K562 (cell line): Measurements from ENCODE around the gene LAMA4. TPM values are rescaled to one million over a fixed set of nuclear protein-coding genes. Genes with fewer than 3 reads are reported as not detected.

Experiments used
- ATAC-seq: fragments of 200-7000 bp; cut with Tn5 transposase; 3 replicates; pipeline ENCODE4 v1.9.1; 2020; ENCODE audit warnings: moderate library complexity
- BruUV-seq: library from RNA; stranded (reverse); fragments of 400-500 nt; replicated peaks from 2 replicates; lab custom pipeline; 2021; lab: Mats Ljungman, UMichigan
- CTCF ChIA-PET: fragments of 300-600 bp; formaldehyde crosslinking; extraction: SDS; loops from one replicate; lab custom pipeline; 2021; ENCODE audit warnings: low intra/inter-chr PET ratio; lab: Yijun Ruan, JAX
- POLR2A ChIA-PET: fragments of 300-600, 350-650 bp; sonication (Branson Sonifier 250); formaldehyde crosslinking; extraction: SDS; loops from one replicate; lab custom pipeline; 2021; ENCODE audit warnings: antibody characterized with exemption, inconsistent platforms; lab: Yijun Ruan, JAX
- DNase-seq, 4 experiments: peaks; one replicate each; pipeline versions ENCODE4 v3.0.0 to v3.0.0-alpha.2; 2011 to 2018; ENCODE audit warnings: low spot score in 3 of 4, mixed read lengths in 3 of 4; ENCODE audit errors: extremely low read depth in 1 of 4
- FAIRE-seq: peaks from 2 replicates; lab custom pipeline; 2011; peaks lifted over from hg19 to GRCh38; lab: Jason Lieb, UNC
- H2AFZ ChIP-seq: 2 replicates; pipeline ENCODE4 v1.6.0; 2011; ENCODE audit warnings: low read depth, low read length, control low read depth, inconsistent platforms
- H3K27ac ChIP-seq: fragments of 200-600 bp; 3 replicates; pipeline ENCODE4 v1.8.0; 2011; ENCODE audit warnings: low read depth, mild to moderate bottlenecking, control low read depth, inconsistent platforms, low read length, moderate library complexity, mixed read lengths; ENCODE audit errors: extremely low read depth
- H3K27me3 ChIP-seq, 2 experiments: fragments of 300-600 bp in 1 of 2; 2 replicates in 1 of 2; 3 replicates in 1 of 2; pipeline versions ENCODE4 v1.6.0 to v1.8.0; 2011; ENCODE audit warnings: inconsistent platforms in 2 of 2, low read length in 2 of 2, mild to moderate bottlenecking in 1 of 2, mixed read lengths in 1 of 2, moderate library complexity in 1 of 2; ENCODE audit not compliant: control insufficient read depth in 2 of 2, insufficient read depth in 2 of 2
- H3K36me3 ChIP-seq: fragments of 300-600 bp; 3 replicates; pipeline ENCODE4 v1.8.0; 2011; ENCODE audit warnings: mild to moderate bottlenecking, low read length, inconsistent platforms; ENCODE audit not compliant: control insufficient read depth, insufficient read depth
- H3K4me1 ChIP-seq, 2 experiments: fragments of 200-600 bp in 1 of 2; replicated peaks in 1 of 2; 2 replicates in 1 of 2; 3 replicates in 1 of 2; pipeline versions ENCODE4 v1.5.1 to v1.8.0; 2011; ENCODE audit warnings: inconsistent platforms in 2 of 2, low read length in 2 of 2, mild to moderate bottlenecking in 1 of 2, mixed read lengths in 1 of 2, moderate library complexity in 1 of 2; ENCODE audit not compliant: control insufficient read depth in 2 of 2, insufficient read depth in 2 of 2
- H3K4me2 ChIP-seq: 2 replicates; pipeline ENCODE4 v1.6.1; 2011; ENCODE audit warnings: low read length, control low read depth, inconsistent platforms, mixed read lengths; ENCODE audit not compliant: insufficient read depth
- H3K4me3 ChIP-seq: fragments of 200-600 bp; sonication (generic), shearing (Covaris generic); 2 replicates; pipeline ENCODE4 v1.5.1; 2016; ENCODE audit warnings: control low read depth, inconsistent platforms
- H3K79me2 ChIP-seq: fragments of 200-600 bp; 3 replicates; pipeline ENCODE4 v1.8.0; 2011; ENCODE audit warnings: low read length, inconsistent platforms; ENCODE audit not compliant: control insufficient read depth, insufficient read depth
- H3K9ac ChIP-seq, 2 experiments: 2 replicates each; pipeline versions ENCODE4 v1.6.0 to v1.6.1; 2011; ENCODE audit warnings: low read depth in 2 of 2, low read length in 2 of 2, control low read depth in 1 of 2, inconsistent platforms in 1 of 2, mild to moderate bottlenecking in 1 of 2, mixed read lengths in 1 of 2; ENCODE audit not compliant: insufficient read depth in 1 of 2
- H3K9me1 ChIP-seq: one replicate; pipeline ENCODE4 v1.6.0; 2011; ENCODE audit warnings: inconsistent platforms, mild to moderate bottlenecking, low read length, moderate library complexity; ENCODE audit not compliant: control insufficient read depth, insufficient read depth
- H3K9me3 ChIP-seq: replicated peaks from 2 replicates; pipeline ENCODE4 v1.5.1; 2011; ENCODE audit warnings: low read depth, low read length, inconsistent platforms; ENCODE audit not compliant: control insufficient read depth, insufficient read depth
- H4K20me1 ChIP-seq: replicated peaks from 2 replicates; pipeline ENCODE4 v1.6.1; 2011; ENCODE audit warnings: low read length, inconsistent platforms, mixed read lengths; ENCODE audit not compliant: control insufficient read depth, insufficient read depth
- FOXJ2 ChIP-seq: fragments of 200-800 bp; sonication (Bioruptor generic); IDR thresholded peaks from 2 replicates; pipeline ENCODE4 v1.6.1; 2016; ENCODE audit warnings: missing genetic modification characterization, missing compliant biosample characterization
- GTF2A2 ChIP-seq: IDR thresholded peaks from 2 replicates; pipeline ENCODE4 v1.6.1; 2016; ENCODE audit warnings: mild to moderate bottlenecking, missing genetic modification characterization, missing compliant biosample characterization
- ILF3 ChIP-seq: fragments of 450-650 bp; IDR thresholded peaks from 2 replicates; pipeline ENCODE4 v1.6.1; 2018; ENCODE audit warnings: antibody characterized with exemption, mild to moderate bottlenecking, moderate library complexity, borderline replicate concordance
- MAFG ChIP-seq: fragments of 450-650 bp; conservative IDR thresholded peaks from 2 replicates; pipeline ENCODE4 v1.6.1; 2016; ENCODE audit warnings: missing genetic modification characterization, missing compliant biosample characterization
- PCBP1 ChIP-seq: fragments of 200-400 bp; formaldehyde crosslinking; IDR thresholded peaks from 2 replicates; pipeline ENCODE4 v1.6.1; 2018; ENCODE audit warnings: mild to moderate bottlenecking, low read depth, low read length; ENCODE audit not compliant: poor library complexity, severe bottlenecking
- POLR2B ChIP-seq: fragments of 450-650 bp; IDR thresholded peaks from 2 replicates; pipeline ENCODE4 v1.6.1; 2018; ENCODE audit warnings: low read depth; ENCODE audit not compliant: partially characterized antibody
- SMARCA4 ChIP-seq: fragments of 450-650 bp; IDR thresholded peaks from 2 replicates; pipeline ENCODE4 v1.6.1; 2016
- STAT5B ChIP-seq: fragments of 250-450 bp; sonication (Bioruptor Pico); IDR thresholded peaks from 2 replicates; pipeline ENCODE4 v1.8.0; 2021; ENCODE audit warnings: mild to moderate bottlenecking, inconsistent platforms
- TCF7 ChIP-seq: sonication (generic); IDR thresholded peaks from 2 replicates; pipeline ENCODE4 v1.6.1; 2016; ENCODE audit warnings: antibody characterized with exemption, borderline replicate concordance
- ZBTB33 ChIP-seq: sonication (generic); formaldehyde crosslinking; IDR thresholded peaks from 2 replicates; pipeline ENCODE4 v1.8.1; 2023; ENCODE audit warnings: mild to moderate bottlenecking, missing genetic modification reagents
- ZHX1 ChIP-seq: fragments of 150-350 bp; conservative IDR thresholded peaks from 2 replicates; pipeline ENCODE4 v1.6.1; 2014; ENCODE audit warnings: low read length
- ZNF174 ChIP-seq: fragments of 250-450 bp; sonication (Bioruptor Pico); IDR thresholded peaks from 2 replicates; pipeline ENCODE4 v1.4.0; 2020; ENCODE audit warnings: mild to moderate bottlenecking
- ZNF212 ChIP-seq: fragments of 450-650 bp; formaldehyde crosslinking; IDR thresholded peaks from 2 replicates; pipeline ENCODE4 v1.4.0; 2020; ENCODE audit warnings: mild to moderate bottlenecking
- WGBS: fragments of 100-300 bp; shearing (Covaris generic); methylation state at CpG from one replicate; pipeline ENCODE4 v1.1.6; 2016; ENCODE audit warnings: low coverage, mixed read lengths; ENCODE audit not compliant: insufficient coverage; ENCODE audit errors: missing lambda C conversion rate; 5-methylcytosine and 5-hydroxymethylcytosine counted together
- in situ Hi-C: fragments of 300-500 bp; cut with MboI; formaldehyde crosslinking; loops from 4 replicates; pipeline ENCODE4 v1.15.0; 2018; ENCODE audit warnings: inconsistent platforms, mixed read lengths
- intact Hi-C: fragments of 100-400 bp; cut with micrococcal nuclease; formaldehyde crosslinking; loops from 2 replicates; pipeline ENCODE4 v1.14.2; 2022
- polyA plus RNA-seq, 8 experiments: library from polyadenylated mRNA; depleted of rRNA in 4 of 8; stranded (reverse) in 5 of 8; unstranded in 3 of 8; fragments of >200 nt; fragmentation: Nextera tagmentation in 2 of 8; fragmentation: Illumina TruSeq in 1 of 8; extraction: Ambion mirVana in 2 of 8; extraction: Trizol in 1 of 8; gene quantifications; 2 replicates each; pipeline versions ENCODE4 v1.2.1 to v1.2.3, GENCODE V29; 2011 to 2014; ENCODE audit warnings: inconsistent platforms in 1 of 8, missing spikeins in 1 of 8
- total RNA-seq, 7 experiments: library from RNA; depleted of rRNA in 6 of 7; stranded (reverse); fragments of >200 nt in 6 of 7; fragmentation: Illumina TruSeq in 2 of 7; extraction: Trizol in 2 of 7; gene quantifications; 2 replicates each; pipeline versions ENCODE4 v1.2.1 to v1.2.3, GENCODE V29; 2011 to 2021; ENCODE audit warnings: low replicate concordance in 1 of 7
- TF ChIP-seq, protein P1 (sequence below): fragments of 450-650 bp; IDR thresholded peaks from 2 replicates; pipeline ENCODE4 v1.6.1; 2016; ENCODE audit warnings: antibody characterized with exemption
- TF ChIP-seq, protein P2 (sequence below): IDR thresholded peaks from 2 replicates; pipeline ENCODE4 v1.6.1; 2012; ENCODE audit warnings: low read depth, low read length, improper control_type of control experiment, borderline replicate concordance
- TF ChIP-seq, protein P3 (sequence below): sonication (generic); formaldehyde crosslinking; IDR thresholded peaks from 2 replicates; pipeline ENCODE4 v1.9.0; 2022; ENCODE audit warnings: mild to moderate bottlenecking, missing genetic modification reagents

LAMA4 gene
- total and polyA plus RNA-seq, 9 of the 15 experiments (the other 6 are each of a cell fraction or from before 2014, with no cell fraction given) = 0.05 to 2.9 (median 0.51) TPM

GRCh38 chr6:112237066-112237465 lies 17.3 kb downstream of the LAMA4 start:
- intact Hi-C loops (no loop called here), in situ Hi-C loops (no loop called here)
- H3K4me1 ChIP-seq = no peaks in the 10 kb centered on the region
- H3K79me2 ChIP-seq = no peaks in the 10 kb centered on the region
- CTCF ChIA-PET = no interaction called here
- no peaks in the 10 kb centered on the region for H3K27me3 ChIP-seq
- POLR2A ChIA-PET = no interaction called here
- BruUV-seq = no TSS peak
- no peak overlapping the region for H3K4me3 ChIP-seq
- H3K9me3 ChIP-seq = no peaks in the 10 kb centered on the region
- H3K4me2 ChIP-seq = no peak overlapping the region
- no peak overlapping the region for H2AFZ ChIP-seq
- no peak overlapping the region for H3K27ac ChIP-seq
- FAIRE-seq (no peak), DNase-seq (no peak), ATAC-seq (no peak)
- H3K36me3 ChIP-seq = no peaks in the 10 kb centered on the region
- H4K20me1 ChIP-seq = no peaks in the 10 kb centered on the region
- no peak overlapping the region for H3K9ac ChIP-seq
- 3% methylated on average over 4 of the region's 4 CpGs for WGBS
- H3K9me1 ChIP-seq = no peaks in the 10 kb centered on the region
- TF ChIP-seq ILF3 (no peak), MAFG (no peak), ZNF174 (CRISPR knock-in tag) (no peak), SMARCA4 (no peak), FOXJ2 (tag) (no peak), ZHX1 (no peak), ZNF212 (CRISPR knock-in tag) (no peak), PCBP1 (no peak), ZBTB33 (CRISPR knock-in tag) (no peak), TCF7 (no peak), POLR2B (no peak), STAT5B (CRISPR knock-in tag) (no peak), GTF2A2 (no peak)
- TF ChIP-seq, protein P1, sequence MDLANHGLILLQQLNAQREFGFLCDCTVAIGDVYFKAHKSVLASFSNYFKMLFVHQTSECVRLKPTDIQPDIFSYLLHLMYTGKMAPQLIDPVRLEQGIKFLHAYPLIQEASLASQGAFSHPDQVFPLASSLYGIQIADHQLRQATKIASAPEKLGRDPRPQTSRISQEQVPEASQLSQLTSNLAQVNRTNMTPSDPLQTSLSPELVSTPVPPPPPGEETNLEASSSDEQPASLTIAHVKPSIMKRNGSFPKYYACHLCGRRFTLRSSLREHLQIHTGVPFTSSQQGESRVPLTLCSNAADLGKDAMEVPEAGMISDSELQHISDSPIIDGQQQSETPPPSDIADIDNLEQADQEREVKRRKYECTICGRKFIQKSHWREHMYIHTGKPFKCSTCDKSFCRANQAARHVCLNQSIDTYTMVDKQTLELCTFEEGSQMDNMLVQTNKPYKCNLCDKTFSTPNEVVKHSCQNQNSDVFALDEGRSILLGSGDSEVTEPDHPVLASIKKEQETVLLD = no peak
- TF ChIP-seq, protein P2, sequence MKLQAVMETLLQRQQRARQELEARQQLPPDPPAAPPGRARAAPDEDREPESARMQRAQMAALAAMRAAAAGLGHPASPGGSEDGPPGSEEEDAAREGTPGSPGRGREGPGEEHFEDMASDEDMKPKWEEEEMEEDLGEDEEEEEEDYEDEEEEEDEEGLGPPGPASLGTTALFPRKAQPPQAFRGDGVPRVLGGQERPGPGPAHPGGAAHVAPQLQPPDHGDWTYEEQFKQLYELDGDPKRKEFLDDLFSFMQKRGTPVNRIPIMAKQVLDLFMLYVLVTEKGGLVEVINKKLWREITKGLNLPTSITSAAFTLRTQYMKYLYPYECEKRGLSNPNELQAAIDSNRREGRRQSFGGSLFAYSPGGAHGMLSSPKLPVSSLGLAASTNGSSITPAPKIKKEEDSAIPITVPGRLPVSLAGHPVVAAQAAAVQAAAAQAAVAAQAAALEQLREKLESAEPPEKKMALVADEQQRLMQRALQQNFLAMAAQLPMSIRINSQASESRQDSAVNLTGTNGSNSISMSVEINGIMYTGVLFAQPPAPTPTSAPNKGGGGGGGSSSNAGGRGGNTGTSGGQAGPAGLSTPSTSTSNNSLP = no peak
- TF ChIP-seq, protein P3, sequence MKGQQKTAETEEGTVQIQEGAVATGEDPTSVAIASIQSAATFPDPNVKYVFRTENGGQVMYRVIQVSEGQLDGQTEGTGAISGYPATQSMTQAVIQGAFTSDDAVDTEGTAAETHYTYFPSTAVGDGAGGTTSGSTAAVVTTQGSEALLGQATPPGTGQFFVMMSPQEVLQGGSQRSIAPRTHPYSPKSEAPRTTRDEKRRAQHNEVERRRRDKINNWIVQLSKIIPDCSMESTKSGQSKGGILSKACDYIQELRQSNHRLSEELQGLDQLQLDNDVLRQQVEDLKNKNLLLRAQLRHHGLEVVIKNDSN = no peak
